NCI-H1048 (cell line): ENCODE measurements around the gene BSG.

ENCODE experiments used
- DNase-seq: peaks from one replicate; lab custom pipeline; 2025; lab: John Stamatoyannopoulos, UW

Gene BSG

DNA sequence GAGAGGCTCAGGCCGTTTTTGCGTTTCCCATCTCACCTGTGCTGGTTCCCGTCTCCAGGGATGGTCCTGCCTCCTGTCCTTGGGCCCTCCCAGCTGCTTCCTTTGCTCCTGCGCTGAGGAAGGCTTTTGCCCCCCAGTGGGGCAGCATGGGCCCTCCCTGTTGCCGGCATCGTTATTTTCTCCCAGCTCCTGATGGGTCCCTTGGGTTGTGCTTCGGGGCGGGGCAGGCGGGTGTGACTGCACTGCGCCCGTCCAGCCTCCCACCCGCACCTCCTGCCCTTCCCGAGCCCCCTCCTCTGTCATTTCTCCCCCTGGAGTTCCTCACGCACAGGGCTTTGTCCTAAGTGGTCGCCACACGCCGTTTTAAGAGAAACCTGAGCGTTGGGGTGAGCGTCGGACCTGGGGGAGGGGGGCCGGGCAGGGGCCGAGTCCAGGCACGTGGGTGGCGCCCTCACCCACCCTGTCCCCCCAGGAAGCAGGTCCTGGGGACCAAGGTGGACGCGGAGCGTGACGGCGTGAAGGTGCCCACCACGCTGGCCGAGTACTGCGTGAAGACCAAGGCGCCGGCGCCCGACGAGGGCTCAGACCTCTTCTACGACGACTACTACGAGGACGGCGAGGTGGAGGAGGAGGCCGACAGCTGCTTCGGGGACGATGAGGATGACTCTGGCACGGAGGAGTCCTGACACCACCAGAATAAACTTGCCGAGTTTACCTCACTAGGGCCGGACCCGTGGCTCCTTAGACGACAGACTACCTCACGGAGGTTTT lies 31.3 kb upstream of the BSG start:
- no peak for DNase-seq

DNA sequence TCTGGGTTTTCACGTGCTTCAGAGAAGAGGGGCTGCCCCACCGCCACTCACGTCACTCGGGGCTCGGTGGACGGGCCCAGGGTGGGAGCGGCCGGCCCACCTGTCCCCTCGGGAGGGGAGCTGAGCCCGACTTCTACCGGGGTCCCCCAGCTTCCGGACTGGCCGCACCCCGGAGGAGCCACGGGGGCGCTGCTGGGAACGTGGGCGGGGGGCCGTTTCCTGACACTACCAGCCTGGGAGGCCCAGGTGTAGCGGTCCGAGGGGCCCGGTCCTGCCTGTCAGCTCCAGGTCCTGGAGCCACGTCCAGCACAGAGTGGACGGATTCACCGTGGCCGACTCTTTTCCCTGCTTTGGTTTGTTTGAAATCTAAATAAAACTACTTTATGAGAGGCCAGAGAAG lies 30.7 kb upstream of the BSG start:
- DNase-seq: no peak

DNA sequence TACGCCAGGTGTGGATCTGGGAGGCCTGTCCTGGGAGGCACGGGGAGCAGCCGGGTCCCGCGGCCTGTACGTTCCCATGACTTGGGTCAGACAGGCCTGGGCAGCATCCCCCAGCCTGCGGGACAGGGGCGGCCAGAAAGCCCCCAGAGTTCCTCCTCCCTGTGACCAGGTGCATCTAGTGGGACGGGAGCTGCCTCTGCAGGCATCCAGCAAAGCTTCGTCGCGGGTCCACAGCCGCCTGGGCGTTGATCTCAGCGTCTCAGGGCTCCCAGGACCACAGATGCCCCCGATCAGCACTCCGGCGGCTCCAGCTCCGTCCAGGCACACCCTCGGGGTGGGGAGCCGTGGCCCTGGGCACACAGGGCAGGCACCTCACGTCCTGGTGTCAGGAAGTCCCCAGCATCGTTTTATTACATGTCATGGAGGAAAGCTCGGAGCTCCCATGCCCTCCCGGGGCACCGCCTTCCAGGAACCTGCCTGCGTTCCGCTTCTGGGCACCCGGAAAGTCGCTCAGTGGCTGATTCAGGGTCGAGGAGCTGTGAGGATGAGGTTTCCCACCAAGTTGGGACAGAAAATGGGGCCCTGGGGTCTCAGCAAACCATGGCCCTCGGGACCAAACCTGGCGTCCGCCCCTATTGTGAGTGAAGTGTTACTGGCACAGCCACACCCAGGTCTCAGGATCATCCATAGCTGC lies 30.1 kb upstream of the BSG start:
- no peak for DNase-seq

DNA sequence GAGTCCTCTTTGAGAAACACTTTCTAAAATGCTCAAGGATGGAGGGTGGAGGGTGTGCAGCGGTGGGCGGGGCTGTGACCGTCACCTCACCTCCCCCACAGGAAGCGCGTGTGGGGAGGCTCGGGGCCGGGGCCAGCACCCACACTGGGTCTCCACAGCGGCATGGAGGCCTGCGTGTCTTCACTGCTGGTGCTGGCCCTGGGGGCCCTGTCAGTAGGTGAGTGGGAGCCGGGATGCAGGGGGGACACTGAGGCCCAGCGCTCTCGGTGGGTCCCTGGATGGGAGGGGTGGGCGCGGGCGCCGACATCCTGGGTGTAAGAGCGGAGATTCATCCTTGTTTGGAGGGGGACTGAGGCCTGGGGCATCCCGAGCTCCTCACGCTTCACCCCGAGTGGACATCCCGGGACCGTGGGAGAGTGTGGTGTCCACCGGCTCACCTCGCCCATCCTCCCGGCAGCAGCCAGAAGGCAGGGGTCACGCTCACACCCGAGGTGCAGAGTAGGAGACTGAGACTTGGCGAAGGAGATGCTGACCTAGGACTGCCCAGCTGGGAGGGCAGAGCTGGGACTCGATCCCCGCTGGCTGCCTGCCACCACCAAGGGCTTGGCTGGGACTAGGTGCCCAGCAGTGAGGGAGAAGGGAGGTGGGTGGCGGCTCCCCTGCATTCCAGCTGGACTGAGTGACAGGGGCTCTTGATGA lies 28.3 kb upstream of the BSG start, which contains the start of gene GZMM:
Gene GZMM, plus strand, starts transcription at position 144 of the 699 bp plus-strand sequence. Its CDS starts 19 bp downstream, at position 163.
- DNase-seq: no peak

DNA sequence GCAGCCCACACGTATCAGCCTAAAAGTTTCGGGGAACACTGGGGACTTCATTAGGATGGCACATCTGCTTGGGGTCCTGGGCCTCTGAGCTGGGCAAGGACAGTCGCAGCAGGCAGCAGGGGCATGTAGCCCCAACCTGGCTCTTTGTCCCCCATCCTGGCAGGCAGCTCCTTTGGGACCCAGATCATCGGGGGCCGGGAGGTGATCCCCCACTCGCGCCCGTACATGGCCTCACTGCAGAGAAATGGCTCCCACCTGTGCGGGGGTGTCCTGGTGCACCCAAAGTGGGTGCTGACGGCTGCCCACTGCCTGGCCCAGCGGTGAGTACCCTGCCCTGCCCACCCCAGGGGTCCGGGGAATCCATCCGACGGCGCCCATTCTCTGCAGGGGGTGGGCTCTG lies 25.3 kb upstream of the BSG start:
- no peak for DNase-seq

DNA sequence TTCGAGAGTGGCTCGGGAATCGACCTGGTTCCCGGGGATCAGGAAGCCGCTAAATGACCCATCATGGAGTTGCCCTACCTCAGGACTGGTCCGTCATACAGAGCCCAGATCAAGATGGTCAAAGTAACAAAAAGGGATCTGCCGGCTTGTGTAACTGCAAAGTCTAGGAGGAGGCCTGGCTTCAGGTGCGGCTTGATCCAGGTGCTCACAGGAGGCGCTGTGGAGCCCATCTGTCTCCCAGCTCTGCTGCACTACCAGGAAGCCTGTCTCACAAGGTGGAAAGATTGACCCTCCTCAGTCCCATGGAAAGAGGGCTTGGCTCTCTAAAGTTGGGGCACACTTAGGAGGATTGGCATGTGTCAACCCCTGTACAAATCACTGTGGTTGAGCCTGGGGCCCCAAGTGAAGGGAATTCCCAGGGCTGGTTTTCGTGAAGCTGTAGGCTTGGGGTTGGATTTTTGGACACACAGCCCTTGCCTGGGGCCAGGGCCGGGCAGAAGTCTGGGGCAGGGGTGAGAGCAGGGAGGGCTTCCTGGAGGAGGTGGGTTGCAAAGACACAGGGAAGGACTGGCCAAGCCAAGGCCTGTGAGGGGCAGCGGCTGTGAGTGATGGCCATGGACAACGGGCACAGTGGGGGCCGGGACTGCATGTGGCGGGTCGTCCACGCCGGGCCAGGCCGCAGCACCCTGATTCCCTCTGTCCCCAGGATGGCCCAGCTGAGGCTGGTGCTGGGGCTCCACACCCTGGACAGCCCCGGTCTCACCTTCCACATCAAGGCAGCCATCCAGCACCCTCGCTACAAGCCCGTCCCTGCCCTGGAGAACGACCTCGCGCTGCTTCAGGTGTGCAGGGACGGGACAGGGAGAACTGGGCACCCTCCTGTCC lies 24.3 kb upstream of the BSG start:
- DNase-seq: no peak

DNA sequence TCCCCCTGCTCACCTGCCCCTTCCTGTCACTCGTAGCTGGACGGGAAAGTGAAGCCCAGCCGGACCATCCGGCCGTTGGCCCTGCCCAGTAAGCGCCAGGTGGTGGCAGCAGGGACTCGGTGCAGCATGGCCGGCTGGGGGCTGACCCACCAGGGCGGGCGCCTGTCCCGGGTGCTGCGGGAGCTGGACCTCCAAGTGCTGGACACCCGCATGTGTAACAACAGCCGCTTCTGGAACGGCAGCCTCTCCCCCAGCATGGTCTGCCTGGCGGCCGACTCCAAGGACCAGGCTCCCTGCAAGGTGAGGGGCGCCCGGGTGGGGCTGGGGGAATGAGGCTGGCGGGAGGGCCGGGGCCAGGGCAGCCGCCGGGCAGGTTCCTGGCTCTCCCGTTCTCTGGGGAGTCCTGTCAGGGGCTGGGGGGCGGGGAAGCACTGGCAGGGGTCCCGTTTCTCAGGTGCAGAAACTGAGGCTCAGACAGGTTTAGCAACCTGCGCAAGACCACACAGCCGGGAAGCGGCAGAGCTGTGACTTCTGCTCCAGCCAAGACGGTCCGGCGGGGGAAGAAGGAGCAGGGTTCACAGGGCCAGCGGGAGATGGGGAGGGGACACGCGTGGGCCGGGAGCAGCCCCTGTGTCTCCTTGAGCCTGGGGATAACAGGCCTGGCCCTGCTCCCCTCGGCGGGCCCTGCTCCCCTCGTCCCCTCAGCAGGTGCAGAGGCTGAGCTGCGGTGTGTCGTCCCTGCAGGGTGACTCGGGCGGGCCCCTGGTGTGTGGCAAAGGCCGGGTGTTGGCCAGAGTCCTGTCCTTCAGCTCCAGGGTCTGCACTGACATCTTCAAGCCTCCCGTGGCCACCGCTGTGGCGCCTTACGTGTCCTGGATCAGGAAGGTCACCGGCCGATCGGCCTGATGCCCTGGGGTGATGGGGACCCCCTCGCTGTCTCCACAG lies 23.2 kb upstream of the BSG start:
- no peak for DNase-seq

DNA sequence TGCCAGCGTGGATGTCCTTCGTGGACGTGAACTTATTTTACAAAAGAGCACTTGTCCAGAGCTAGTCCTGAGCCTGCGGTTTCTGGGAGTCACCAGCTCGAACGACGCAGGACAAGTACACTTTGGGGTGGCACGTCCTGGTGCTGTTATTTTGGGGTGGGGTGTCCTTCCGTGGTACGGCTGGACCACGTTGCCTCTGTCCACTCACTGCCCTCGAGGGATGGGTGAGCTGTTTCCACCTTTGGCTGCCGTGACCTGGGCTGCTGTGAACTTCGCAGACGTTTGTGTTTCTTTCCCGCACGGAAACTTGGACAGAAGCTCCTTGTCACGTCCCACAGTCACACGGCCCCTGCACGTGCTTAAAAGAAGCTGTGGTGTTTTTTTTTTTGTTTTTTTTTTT lies 17.6 kb upstream of the BSG start:
- DNase-seq: no peak

DNA sequence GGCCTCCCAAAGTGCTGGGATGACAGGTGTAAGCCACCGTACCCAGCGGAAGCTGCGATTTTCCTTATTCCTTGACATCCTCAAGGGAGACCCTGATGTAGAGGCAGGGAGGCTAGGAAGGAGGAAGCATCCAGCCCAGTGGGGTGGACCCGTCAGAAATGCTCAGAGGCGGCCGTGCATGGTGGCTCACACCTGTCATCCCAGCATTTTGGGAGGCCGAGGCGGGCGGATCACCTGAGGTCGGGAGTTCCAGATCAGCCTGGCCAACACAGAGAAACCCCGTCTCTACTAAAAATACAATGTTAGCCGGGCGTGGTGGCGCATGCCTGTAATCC lies 17.0 kb upstream of the BSG start:
- no peak for DNase-seq

DNA sequence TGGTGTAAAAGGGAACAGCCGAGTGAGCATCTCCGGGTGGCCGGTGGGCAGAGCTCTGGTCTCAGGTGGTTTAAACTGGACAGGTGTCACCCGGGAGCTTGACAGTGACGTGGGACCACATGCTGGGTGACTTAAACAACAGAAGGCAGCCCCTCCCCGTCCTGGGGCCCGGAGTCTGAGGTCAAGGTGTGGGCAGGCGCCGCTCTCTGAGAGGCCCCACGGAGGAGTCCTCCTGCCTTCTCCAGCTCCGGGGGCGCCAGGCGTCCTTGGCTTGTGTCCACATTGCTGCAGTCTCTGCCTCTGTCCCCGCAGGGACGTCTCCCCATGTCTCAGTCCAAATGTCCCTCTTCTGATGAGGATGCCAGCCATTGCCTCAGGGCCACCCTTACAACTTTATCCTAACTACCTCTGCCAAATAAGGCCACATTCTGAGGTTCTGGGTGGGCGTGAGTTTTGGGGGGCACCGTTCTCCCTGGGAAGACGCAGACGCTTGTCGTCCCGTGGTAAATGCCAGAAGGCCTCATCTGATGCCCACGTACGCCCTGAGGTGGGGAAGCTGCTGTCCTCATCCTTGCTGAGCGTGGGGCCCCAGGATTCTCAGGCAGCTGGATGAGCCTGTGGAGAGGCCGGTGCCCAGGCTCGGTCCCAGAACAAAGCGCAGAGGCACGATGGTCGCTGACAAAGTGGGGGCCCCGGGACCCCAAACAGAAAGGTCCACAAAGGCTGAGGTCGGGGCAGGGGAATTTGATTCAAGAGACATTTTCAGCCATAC lies 15.6 kb upstream of the BSG start:
- no peak for DNase-seq

DNA sequence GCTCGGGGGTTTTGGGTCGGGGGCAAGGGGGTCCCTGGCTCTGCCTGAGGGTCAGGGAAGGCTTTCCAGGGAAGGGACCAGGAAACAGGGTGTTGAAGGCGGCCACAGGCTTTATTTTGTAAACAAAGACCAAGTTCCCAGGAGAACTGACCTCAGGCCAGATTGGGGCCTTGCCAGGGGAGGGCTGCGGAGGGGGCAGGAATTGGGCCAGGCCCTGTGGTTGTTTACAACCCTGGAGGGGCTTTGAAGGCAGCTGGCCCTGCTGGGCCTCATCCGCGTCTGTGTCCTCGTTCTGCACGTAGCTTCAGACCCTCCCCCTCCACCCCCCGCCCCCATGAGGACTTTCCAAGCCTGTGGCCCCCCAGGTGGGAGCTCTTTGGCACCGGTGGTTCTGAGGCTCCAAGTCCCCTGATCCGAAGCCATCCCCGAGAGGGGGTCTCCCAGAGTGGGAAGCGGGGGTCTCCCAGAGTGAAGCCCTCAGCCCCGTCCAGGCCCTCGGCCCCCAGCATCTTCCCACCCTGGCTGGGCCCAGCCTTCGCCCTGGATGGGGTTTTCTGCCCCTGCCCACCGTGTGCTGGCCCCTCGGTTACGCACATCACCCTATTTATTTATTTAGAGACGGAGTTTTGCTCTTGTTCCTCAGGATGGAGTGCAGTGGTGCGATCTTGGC lies 13.5 kb upstream of the BSG start:
- DNase-seq: no peak

DNA sequence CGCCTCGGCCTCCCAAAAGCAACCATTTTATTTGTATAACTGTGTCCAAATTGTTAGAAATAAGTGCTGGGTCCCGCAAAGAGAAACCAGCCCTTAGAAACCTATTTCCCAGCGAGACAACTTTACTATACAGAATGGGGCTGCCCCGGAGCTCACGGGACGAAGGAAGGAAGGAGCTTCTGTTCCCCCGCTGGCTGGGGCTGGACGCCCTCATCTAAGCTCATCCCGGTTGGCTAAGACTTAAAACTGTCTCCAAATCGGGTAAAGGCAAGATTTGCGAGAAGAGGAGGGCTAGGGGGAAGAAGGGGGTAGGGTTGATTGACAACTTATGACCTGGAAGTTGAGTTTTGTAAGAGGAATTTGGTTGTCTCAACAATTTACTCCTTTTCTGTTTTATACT lies 12.3 kb upstream of the BSG start:
- no peak for DNase-seq

DNA sequence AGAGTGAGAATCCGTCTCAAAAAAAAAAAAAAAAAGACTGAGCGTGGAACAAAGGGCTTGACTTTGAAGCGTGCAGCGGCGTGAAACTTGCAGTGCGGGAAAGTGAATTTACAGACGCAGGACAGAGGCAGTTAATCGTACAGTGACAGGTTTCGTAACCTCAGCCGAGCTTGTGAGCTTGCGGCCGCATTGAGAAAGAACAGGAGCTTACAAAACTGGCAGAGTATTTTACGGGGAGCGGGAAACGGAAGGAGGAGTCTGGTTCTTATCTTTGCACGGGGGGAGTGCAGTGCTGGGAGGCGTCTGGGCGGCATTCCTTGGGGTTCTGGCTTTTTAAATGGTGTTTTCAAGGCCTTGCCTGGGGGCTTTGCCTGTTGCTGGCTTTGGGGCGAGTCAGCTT lies 6.0 kb upstream of the BSG start:
- no peak for DNase-seq

DNA sequence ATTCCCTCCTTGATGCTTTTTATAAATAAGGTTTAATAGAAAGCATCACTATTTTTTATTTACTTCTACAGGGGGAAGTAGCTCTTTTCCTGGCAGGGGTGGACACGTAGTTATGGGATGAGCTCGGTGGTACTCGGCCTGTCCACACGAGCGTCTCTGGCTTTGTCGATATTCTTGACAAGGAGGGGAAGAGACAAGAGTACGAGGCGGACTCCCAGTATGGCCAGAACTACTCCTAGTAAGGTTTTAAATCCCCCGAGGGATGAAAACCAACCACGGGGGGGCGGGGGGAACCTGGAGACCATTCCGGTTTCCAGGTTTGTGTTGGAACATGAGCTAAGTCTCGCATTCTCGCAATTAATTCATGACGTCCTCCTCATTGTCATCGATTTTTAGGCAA lies 5.6 kb upstream of the BSG start:
- no peak for DNase-seq

DNA sequence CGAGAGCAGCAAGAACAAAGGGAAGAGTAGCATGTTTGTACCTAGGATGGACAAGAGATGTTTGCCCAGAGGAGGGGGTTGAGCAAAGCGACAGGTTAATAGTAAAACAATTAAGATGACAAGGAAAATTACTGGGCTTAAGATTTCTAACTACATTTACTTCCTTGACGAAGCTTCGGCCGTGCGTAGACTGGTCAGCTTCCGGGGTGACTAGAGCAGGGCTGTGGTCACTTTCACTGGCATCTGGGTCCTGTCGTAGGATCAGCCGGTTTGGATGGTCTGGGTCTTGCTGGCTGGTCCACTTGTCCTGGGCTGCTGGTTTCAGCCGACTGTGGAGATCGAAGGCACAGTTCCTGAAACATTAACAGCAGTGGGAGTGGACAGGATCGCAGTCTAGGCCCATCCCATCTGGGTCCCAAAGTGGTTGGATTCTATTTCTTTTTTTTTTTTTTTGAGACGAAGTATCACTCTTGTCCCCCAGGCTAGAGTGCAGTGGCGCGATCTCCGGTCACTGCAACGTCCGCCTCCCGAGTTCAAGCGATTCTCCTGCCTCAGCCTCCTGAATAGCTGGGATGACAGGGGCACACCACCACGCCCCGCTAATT lies 5.0 kb upstream of the BSG start:
- DNase-seq: no peak

DNA sequence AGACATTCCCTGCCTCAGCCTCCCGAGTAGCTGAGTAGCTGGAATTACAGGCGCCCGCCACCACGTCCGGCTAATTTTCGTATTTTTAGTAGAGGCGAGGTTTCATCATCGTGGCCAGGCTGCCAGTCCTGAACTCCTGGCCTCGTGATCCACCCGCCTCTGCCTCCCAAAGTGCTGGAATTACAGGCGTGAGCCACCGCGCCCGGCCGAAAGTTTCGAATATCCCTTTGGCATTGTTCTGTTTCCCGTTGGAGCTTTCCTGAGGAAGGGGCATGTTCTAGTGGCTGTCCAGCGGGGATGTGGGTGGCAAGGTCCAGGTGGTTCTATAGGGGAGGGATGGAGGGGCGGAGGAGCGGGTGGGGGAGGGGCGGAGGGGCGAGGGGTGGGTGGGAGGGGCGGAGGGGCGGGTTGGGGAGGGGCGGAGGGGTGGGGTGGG lies 2.1 kb upstream of the BSG start:
- no peak for DNase-seq

DNA sequence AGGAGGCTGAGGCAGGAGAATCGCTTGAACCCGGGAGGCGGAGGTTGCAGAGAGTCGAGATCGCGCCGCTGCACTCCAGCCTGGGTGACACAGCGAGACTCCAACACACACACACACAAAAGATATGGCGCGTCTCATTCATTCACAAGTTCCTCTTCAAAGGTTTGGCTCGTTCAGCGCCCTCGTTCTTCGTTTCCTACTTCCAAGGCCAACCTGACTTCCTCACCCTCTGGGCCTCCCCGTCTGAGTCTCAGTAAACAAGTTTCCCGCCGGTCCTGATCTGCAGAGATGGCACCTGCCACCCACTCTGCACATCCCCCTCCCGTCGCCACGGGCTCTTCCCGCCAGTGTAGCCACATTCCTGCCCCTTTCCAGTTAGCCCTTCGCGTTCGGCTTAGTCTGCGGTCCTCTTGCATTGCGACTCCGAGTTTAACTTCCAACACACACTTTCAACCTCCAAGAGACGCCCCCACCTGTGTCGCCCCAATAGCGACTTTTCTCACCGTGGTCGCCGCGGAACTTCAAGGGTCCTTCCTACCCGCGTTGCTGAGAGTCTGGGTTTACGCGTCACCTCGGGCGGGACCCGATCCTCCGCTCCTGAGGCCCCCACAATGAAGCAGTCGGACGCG lies 1.3 kb upstream of the BSG start:
- DNase-seq: no peak

DNA sequence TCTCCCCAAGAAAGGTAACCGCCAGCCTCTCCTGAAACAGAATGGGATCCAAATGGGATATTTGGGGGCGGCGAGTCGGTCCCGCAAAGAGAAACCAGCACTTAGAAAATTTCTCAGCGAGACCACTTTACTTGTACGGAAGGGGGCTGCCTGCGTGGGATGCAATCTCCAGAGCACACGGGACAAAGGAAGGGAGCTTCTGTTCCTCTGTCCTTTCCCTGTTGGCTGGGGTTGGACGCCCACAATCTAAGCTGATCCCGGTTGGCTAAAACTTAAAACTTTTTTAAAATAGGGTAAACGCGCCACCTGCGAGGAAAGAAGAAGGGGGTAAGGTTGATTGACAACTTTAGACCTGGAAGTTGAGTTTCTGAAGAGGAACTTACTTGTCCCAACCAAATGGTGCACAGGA lies 826 bp upstream of the BSG start:
- no peak for DNase-seq
